ENCODE data around the gene B3GALNT2. TPM values are rescaled to one million over a fixed set of nuclear protein-coding genes. Genes with fewer than 3 reads are reported as not detected.
"Not testable (repeated sequence)": the region's sequence is repeated elsewhere in the genome, so short reads cannot be mapped to it uniquely, and the experiment has no call there.

Gene B3GALNT2
- 52.2 and 59.2 TPM in 2 replicates for total RNA-seq (2014; rRNA removed; shearing (Covaris generic))
- polyA plus RNA-seq (2014; cell fraction: nucleus; rRNA removed): 55.0 and 77.0 TPM in 2 replicates

DNA sequence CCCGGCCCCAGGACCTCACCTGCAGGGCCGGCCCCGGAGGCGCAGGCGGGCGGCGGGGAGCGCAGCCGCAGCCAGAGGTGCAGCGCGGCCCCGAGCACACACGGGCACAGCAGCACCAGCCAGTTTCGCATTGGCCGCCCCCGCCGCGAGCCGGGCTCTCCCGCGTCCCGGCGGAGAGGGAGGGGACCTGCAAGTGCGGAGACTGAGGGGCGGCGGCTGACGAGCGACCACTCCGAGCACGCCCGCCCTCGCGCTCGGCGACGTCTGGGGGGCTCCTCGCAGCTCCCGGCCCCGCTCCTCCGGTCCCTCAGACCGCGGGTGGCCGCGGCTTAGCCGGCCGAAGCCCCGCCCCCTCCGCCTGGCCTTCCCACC is at the start of gene B3GALNT2:
Gene B3GALNT2 (minus strand): TSS at position 331 of the 372 bp plus-strand sequence. CDS start 200 bp downstream, at position 131.
- DNase-seq (ENCODE audit: extremely low read depth, low read depth): no peak

GRCh38 chr1:235553112-235553551 is 48.9 kb upstream of the B3GALNT2 start:
- no peak for DNase-seq (ENCODE audit: extremely low read depth, low read depth)

DNA sequence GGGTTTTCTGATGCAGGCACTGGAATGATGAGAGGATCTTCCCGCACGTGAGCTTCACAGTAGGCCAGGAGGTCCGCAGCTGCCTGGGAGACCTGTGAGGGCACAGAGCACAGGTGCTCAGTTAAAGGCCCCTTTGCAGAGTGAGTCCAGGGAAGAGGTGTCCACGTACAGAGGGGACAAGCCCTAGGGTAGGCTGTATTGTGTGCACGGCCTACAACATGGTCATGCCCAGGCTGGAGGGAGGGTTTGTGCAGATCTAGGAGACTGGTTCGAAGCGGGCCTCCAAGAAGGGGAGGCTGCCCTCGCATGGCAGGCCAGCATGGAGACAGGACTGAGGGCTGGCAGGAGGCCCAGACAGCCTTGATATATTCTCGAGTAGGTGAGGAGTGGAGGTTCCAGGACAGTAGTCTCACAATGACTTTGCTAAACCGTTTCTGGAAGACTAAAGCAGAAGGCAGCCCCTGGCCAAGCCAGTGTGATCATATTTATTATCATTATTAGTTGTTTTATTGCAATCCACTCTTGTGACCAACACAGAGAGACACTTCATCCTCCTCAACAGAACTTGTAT is 48.0 kb upstream of the B3GALNT2 start:
- DNase-seq (ENCODE audit: extremely low read depth, low read depth): no peak

DNA sequence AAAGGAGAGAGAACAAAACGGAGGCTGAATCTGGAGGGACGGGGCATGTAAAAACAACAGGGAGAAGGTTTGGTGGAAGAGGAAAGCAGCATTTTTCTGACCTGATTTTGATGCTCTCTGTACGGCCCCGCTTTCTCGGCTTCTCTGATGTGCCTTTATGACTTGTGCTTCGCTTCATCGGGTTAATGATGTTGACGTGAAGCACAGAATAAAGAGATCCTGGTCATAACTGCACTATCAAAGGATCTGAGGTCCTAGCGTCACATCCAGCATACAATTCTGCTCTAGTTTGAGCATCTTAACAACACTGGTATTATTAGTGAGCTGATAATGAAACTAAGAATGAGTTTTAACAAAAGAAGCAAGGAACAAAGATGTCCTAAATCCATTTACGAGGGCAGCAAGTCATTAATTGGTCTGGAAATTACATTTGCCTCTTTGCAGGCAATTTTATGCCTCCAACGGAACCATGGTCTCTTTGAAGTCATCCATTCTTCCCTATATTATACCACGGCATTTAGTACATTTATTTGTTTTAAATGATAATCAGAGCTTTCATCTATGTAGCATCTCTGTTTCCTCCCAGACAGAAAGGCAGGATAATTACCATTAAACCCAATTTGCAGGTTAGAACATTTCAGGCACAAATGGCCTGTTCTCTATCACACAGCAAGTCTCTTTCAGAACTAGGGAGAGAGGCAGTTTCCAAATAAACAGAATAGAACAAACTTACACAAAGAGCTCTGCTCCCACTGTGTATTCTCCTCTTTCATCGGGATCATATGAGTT is 45.3 kb upstream of the B3GALNT2 start:
- no peak for DNase-seq (ENCODE audit: extremely low read depth, low read depth)

DNA sequence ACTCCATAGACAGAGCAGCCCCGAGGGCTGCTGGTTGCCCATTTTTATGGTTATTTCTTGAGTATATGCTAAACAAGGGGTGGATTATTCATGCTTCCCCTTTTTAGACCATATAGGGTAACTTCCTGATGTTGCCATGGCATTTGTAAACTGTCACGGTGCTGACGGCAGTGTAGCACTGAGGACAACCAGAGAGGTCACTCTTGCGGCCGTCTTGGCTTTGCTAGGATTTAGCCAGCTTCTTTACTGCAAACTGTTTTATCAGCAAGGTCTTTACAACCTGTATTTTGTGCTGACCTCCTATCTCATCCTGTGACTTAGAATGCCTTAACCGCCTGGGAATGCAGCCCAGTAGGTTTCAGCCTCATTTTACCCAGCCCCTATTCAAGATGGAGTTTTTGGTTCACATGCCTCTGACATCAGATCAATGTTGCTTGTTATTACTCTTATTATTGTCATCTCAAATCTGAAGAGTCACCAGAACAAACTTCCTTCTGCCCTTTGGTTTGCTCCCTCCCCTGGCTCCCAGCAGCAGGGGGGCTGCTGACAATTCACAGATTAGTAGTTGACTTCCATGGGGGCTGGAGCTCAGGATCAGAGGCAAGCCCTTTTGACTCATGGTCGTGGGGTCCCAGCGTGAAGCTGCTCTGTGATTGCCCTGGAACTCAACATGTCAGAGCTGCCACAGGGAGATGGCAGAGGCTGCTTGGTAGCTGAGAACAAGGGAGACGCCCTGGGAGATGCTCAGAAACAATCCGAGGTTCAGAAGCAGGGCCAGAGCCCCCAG is 42.3 kb upstream of the B3GALNT2 start:
- DNase-seq (ENCODE audit: extremely low read depth, low read depth): not testable (repeated sequence)

DNA sequence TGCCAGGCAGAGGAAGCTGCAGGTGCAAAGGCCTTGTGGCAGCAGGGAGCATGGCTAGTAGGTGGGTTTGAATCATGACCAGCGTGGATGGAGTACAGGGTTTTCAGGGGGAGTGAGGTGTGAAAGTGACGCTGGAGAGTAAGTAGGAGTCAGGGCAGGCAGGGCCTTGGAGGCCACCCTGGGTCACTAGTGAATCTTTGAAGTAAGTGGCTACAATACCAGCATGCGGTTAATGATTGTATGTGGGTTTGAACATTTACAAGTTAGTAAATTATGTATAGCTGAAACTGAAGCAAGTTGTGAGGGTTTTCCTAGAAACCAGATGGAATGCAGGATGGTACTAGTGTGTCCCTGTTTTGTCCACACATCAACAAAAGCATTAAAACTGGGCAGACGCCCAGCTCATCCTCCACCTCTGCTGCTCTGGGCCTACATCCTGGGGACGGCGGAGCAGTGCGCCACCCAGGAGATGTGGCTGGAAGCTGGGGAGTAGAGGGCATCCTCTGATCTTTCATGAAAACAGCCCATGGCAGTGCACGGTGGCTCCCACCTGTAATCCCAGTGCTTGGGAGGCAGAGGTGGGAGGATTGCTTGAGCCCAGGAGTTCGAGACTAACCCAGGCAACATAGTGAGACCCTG is 41.2 kb upstream of the B3GALNT2 start:
- no peak for DNase-seq (ENCODE audit: extremely low read depth, low read depth)

DNA sequence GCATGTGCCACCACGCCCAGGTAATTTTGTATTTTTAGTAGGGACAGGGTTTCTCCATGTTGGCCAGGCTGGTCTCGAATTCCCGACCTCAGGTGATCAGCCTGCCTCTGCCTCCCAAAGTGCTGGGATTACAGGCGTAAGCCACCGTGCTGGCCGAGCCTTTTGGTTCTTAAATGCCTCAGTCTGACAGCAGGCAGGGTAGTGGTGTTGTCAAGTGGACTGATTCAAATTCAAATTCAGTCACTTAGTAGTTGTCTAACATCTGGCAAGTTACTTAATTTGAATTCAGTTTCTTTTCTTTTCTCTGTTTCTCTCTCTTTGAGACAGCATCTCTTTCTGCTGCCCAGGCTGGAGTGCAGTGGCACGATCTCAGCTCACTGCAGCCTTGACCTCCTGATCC is 38.6 kb upstream of the B3GALNT2 start:
- not testable (repeated sequence) for DNase-seq (ENCODE audit: extremely low read depth, low read depth)

- no peak for DNase-seq (ENCODE audit: extremely low read depth, low read depth)
Measured at GRCh38 chr1:235533476-235534168, 29.4 kb upstream of the B3GALNT2 start.

- DNase-seq (ENCODE audit: extremely low read depth, low read depth): peak; percentile 39
Measured at GRCh38 chr1:235532360-235532759, 28.1 kb upstream of the B3GALNT2 start.

- no peak for DNase-seq (ENCODE audit: extremely low read depth, low read depth)
Measured at GRCh38 chr1:235527196-235527814, 23.1 kb upstream of the B3GALNT2 start.

GRCh38 chr1:235525314-235525713 is 21.1 kb upstream of the B3GALNT2 start:
- DNase-seq (ENCODE audit: extremely low read depth, low read depth): no peak

DNA sequence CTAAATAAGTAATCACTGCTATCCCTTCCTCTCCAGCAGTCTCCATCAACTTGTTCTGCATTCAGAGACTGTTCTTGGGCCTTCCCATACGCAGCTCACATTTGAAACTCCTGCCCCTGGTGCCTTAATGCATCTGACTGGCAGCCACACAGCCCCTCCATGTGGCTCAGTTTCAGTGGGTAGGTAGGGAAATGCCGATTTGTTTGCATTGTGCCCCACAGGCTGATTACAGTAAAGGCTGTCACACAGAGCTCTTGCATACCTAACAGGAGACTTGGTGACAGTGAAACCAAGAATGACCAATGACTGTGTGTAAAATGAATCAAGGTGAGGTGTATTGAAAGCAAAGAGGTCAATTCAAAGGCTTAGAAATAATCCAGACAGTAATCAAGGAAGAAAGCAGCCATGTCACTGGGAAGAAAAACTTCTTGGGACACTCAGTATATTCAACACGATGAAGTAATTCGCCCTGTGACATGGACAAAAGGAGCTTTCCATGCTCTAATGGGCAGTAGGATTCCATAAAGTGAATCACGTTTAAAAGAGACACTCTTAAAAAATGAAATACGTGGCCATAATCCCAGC is 12.7 kb upstream of the B3GALNT2 start:
- DNase-seq (ENCODE audit: extremely low read depth, low read depth): no peak

GRCh38 chr1:235515844-235516512 is 11.7 kb upstream of the B3GALNT2 start:
- no peak for DNase-seq (ENCODE audit: extremely low read depth, low read depth)

- DNase-seq (ENCODE audit: extremely low read depth, low read depth): peak; percentile 79
Measured at GRCh38 chr1:235513495-235514366, 9.5 kb upstream of the B3GALNT2 start.

- DNase-seq (ENCODE audit: extremely low read depth, low read depth): peak; percentile 16
Measured at GRCh38 chr1:235511470-235512240, 7.4 kb upstream of the B3GALNT2 start.

DNA sequence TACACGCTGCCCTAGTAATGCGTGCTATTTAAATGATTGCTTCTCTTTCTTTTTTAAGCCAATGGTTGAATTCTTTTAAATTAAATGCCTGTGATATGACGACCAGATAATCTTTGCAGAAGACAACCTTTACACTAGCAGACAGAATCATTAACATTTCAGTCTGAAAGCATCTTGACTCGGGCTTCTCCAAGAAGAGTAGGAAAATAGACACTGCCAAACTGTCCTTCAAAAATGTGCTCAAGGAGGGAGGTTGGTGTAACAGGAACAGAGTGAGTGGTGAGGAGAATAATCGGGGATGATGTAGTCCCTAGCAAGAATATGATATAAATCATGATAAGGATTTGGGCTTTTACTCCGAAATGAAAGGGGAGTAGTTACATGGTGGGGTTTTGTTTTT is 6.6 kb upstream of the B3GALNT2 start:
- DNase-seq (ENCODE audit: extremely low read depth, low read depth): no peak

DNA sequence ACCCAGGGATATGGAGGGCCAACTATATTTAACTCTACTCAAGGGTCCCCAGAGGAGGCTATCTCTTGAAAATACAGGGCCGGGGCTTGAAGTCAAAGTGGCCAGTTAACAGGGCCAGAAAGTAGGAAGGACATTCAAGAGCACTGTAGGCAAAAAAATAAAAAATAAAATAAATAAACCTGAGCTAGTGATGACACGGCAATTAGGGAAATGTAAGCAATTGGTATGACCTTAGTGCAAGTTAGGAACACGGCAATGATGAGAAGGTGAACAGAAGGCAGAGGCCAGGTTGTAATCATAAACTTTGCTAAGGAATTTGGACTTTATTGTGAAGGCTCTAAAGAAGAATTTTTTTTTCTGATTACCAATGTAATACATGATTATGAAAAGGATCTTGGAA is 3.4 kb upstream of the B3GALNT2 start:
- DNase-seq (ENCODE audit: extremely low read depth, low read depth): no peak

Measured in NCI-H460 (cell line).